Forelimb muscle (tissue), 1 donor: Measurements from ENCODE around the gene HPDL. TPM values are rescaled to one million over a fixed set of nuclear protein-coding genes. Genes with fewer than 3 reads are reported as not detected.
"Not testable (repeated sequence)": the region's sequence is repeated elsewhere in the genome, so short reads cannot be mapped to it uniquely, and the experiment has no call there.

ENCODE experiments used
- DNase-seq: peaks from one replicate; pipeline ENCODE4 v3.0.0-alpha.2; 2013; ENCODE audit warnings: low read depth
- polyA plus RNA-seq: library from polyadenylated mRNA; unstranded; fragments of 120-200 nt; gene quantifications from one replicate; pipeline ENCODE4 v1.2.1, GENCODE V29; 2013; ENCODE audit not compliant: insufficient read length

The HPDL gene
- 2.1 TPM for polyA plus RNA-seq

DNA sequence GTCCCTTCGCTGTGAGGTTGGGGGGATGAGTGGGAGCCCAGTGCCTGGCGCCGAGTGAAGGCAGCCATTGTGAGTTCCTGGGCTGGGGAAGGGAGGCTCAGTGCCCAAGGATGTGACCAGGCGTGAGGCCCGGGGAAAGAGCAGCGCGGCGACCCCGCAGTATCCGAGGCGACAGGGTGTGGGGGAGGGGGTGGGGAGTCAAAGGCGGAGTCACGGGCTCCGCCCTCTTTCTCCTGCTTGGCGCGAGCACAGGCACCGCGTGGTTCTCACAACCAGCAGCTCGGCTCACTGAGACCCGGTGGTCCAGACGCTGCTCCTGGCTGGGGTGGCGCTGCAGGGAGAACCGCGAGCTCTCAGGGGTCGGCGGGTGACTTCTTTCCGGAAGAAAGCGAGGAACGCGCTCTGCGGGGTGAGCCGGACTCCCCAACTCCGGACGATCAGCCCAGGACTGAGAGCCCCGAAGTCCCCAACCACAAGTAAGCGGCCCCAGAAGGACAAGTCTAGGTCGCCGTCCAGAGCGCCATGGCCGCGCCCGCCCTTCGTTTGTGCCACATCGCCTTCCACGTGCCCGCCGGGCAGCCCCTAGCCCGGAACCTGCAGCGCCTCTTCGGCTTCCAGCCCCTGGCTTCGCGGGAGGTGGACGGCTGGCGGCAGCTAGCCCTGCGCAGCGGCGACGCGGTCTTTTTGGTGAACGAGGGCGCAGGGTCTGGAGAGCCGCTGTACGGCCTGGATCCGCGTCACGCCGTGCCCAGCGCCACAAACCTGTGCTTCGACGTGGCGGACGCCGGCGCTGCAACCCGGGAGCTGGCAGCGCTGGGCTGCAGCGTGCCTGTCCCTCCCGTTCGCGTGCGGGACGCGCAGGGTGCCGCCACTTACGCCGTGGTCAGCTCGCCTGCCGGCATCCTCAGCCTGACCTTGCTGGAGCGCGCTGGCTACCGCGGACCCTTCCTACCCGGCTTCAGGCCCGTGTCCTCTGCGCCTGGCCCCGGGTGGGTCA lies at the start of gene HPDL:
Gene HPDL (plus strand): TSS at position 269 of the 997 bp plus-strand sequence. CDS start 254 bp downstream, at position 523.
- DNase-seq = peak; percentile 32

DNA sequence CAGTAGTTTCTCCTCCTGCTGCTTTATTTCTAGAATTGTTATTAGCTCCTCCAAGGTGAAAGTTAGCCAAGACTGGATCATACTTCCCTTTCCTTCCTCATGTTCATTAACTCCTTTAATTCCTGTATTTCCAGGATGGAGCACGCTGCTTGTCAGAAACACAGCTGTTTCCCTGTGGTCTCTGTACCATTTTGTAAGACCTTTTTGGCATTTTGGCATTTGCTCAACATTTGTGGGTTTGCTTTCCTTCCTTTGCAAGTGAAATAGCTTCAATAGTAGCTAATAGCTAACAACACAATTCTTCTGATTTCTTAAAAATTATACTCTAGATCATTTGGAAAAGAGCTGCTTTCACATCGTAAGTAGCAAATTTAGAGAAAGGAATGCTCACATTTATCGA lies 44.3 kb upstream of the HPDL start:
- no peak for DNase-seq

DNA sequence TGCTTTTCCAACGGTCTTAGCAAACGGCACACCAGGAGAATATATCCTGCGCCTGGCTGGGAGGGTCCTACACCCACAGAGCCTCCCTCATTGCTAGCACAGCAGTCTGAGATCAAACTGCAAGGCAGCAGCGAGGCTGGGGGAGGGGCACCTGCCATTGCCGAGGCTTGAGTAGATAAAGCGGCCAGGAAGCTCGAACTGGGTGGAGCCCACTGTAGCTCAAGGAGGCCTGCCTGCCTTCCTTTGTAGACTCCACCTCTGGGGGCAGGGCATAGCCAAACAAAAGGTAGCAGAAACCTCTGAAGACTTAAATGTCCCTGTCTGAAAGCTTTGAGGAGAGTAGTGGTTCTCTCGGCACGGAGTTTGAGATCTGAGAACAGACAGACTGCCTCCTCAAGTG lies 41.8 kb upstream of the HPDL start:
- DNase-seq = not testable (repeated sequence)

DNA sequence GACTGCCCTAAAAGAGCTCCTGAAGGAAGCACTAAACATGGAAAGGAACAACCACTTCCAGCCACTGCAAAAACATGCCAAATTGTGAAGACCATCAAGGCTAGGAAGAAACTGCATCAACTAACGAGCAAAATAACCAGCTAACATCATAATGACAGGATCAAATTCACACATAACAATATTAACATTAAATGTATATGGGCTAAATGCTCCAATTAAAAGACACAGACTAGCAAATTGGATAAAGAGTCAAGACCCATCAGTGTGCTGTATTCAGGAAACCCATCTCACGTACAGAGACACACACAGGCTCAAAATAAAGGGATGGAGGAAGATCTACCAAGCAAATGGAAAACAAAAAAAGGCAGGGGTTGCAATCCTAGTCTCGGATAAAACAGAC lies 40.2 kb upstream of the HPDL start:
- DNase-seq = not testable (repeated sequence)

DNA sequence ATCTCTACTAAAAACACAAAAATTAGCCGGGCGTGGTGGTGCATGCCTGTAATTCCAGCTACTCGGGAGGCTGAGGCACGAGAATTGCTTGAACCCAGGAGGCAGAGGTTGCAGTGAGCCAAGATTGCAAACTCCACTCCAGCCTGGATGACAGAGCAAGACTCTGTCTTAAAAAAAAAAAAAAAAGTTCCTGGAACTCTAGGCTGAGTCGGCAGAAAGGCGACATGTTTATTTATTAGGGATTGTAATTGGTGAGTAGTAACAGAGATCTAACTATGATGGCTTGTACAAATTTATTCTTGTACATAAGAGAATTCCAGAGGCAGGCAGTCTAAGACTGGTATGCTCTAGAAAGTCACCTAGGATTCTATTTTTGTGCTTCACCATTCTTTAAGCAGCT lies 35.7 kb upstream of the HPDL start:
- DNase-seq = not testable (repeated sequence)

DNA sequence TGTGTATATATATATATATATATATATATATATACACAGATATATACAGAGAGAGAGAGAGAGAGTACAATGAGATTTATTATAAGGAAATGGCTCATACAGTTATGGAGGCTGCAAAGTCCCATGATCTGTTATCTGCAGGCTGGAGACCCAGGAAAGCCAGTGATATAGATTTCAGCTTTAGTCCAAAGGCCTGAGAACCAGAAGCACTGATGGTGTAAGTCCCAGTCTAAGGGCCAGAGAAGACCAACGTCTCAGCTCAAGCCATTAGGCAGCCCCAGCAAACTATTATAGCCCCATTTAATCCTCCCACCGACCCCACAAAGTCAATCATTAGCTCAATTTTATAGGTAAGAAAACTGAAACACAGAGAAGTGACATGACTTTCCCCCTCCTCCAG lies 35.0 kb upstream of the HPDL start:
- no peak for DNase-seq

DNA sequence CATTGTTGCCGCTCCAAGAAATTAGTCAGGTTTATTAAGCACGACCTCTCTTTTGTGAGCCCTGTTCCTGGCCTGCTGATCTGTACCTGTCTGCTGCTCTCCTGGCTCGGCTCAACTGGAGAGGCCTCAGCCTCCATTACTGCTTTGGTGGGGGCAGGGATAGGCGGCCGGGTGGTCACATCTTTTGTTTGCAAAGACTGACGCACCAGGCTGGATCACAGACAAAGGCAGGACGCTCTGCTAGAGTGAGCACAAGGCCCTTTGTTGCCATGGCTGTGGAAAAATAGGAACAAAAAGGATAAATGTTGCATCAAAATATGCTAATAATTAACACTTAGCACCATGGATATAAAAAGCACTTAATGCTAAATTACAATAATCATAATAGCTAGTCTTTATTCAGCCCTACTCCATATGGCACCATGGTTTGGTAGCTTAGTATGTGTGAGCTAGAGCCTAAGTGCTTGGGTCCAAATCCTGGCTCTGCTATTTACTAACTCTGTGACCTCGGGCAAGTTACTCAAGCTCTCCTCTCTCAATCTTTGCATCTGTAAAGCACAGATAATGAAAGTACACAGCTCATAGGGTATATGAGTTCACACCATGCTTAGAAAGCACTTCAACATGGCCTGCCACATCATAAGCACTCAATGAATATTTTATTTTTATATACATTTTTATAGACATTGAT lies 28.9 kb upstream of the HPDL start:
- DNase-seq = no peak

DNA sequence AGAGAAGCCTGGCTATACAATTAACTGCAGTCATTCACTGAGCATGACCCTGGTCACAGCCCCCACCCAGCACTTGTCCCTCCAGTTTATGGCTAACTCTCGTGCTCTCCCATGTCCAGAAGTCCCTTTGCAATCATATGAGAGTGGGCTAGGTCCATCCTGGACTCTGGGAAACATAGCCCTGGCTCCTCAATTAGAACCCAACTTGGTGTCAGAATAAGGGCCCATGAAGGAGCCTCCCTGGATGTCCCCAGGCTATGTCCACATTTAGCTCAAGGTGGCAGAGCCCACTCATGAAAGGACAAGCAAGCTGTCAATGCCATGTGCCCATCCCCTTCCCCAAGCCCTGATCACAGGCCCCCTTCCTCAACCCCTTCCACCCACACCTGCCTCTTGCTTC lies 27.4 kb upstream of the HPDL start:
- no peak for DNase-seq

DNA sequence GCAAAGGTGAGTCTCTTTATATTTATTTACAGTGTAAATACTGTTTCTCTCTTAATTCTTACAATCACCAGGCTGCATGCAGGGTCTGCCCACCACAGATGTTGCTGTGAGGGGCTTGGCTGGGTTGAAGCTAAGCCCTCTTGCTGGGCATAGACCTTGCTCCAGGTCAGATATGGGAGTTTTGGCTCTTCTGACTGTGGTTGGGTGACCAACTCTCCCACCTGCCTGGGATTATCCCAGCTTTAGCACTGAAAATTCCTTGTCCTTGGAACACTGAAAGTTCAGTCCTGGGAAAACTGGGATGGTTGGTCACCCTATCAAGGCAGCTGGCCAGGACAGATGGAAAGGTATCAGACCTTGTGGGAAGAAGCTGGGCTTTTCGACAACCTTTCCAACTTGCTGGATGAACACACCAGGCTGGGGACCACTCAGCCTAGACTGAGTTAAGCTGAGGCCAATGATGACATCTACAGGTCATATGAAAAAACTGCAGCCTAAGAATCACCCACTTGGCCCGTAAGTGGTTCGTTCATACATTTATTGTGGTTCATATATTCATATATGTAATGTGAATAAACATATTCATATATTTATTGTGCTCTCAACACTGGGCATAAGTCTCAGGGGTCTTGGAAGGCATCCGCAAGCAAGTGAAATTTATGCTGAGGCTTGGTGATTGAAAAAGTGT lies 26.6 kb upstream of the HPDL start:
- peak; percentile 62 for DNase-seq

DNA sequence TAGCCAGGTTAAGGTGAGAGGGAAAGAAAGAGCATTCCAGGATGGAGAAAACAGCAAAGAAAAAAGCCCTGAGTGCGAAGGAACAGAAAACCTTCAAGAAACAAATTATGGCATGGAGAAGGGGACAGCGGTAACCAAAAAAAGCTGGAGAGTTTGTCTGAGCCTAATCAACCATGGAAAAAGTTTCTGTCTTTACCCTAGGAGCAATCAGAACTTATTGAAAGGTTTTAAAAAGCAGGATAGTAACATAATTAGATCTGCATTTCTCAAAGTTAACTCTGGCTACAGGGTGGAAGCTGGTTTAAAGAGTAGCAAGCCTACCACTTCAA lies 26.1 kb upstream of the HPDL start:
- no peak for DNase-seq

DNA sequence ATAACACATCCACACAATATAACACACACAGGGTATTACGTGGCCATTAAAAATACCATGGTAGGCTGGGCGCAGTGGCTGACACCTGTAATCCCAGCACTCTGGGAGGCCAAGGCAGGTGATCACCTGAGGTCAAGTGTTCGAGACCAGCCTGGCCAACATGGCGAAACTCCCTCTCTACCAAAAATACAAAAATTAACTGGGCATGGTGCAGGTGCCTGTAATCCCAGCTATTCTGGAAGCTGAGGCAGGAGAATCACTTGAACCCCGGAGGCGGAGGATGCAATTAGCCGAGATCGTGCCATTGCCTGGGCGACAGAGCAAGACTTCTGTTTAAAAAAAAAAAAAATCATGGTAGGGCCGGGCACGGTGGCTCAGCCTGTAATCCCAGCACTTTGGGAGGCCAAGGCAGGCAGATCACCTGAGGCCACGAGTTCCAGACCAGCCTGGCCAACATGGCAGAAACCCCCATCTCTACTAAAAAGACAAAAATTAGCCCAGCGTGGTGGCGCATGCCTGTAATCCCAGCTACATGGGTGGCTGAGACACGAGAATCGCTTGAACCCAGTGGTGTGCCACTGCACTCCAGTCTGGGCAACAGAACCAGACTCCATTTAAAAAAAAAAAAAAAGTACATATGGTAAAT lies 24.1 kb upstream of the HPDL start:
- DNase-seq = no peak

DNA sequence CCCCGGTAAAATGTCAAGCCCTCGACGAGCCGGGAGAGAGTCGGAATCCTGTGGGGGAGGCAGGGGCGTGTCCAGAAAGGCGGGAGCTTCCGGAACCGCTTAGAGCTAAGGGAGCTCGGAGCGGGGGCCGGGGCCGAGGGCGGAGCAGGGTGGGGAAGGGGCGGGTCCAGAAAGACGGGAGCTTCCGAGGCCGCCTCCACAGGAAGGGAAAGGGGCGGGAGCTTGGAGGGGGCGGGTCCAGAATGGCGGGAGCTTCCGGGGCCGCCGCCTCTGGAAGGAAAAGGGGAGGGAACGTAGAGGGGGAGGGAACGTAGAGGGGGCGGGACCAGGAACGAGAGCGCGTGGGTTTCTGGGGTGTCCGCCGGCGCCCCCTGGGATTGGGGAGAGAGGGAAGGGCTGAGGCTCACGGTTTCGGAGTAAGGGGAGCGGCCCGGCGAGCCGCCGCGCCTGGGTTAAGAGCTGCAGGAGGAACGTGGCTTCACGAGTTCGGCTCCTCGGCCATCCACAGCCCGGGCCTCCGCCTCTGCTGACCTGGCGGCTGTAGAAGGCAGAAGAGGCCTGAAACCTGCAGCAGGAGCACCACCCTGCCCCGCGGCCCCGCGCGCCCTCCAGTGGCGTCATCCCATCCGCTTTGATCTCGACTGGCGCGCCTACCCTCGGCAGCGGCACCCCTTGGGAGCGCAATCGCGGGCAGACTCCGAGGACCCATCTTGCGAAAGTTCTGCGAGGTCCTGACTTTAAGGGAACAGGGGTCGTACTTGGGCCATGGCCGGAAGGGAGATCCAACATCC lies 23.0 kb upstream of the HPDL start:
- peak; percentile 83 for DNase-seq

DNA sequence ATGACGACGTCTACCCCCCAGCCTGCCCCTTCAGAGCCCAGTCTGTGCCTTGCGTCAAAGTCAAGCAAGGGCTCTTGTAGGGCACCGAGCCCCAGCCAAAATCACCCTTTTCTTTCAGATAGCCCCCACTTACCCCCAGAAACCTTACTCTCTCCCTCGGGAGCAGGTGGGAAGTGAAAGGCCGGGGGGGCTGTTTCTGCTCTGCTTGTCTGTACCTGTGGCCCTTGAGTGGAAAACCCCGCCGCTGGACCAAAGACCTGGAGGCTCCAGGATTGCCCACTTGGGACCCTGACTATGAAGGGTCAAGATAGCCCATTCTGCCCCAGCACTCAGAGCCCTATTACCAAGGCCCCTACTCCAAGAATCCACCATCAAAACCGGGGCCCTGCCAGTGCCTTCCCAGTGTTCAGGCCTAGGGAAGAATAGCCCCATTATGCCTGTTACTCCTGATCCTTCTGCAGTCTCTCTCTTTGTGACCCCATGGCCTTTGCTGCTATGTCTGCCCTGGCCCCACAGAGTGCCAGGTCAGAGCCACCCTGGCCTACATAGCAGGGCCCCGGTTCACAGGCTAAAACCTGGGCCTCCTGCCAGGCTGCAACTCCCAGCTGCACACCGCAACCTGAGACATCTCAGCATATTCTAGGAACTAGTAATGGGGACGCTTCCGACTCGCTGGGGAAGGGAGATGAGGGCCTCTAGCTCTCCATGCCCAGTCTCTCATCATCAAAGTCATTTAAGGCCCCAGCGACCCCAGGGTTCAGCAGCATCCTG lies 22.2 kb upstream of the HPDL start:
- no peak for DNase-seq

DNA sequence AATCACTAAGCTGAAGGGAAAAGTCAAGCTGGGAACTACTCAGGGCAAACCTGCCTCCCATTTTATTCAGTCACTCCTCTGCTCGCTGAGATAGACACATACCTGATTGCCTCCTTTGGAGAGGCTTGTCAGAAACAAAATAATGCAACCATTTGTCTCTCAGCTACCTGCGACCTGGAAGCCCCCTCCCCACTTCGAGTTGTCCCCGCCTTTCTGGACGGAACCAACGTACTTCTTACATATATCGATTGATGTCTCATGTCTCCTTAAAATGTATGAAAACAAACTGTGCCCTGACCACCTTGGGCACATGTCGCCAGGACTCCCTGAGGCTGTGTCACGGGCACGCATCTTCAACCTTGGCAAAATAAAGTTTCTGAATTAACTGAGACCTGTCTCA lies 21.5 kb upstream of the HPDL start:
- no peak for DNase-seq

DNA sequence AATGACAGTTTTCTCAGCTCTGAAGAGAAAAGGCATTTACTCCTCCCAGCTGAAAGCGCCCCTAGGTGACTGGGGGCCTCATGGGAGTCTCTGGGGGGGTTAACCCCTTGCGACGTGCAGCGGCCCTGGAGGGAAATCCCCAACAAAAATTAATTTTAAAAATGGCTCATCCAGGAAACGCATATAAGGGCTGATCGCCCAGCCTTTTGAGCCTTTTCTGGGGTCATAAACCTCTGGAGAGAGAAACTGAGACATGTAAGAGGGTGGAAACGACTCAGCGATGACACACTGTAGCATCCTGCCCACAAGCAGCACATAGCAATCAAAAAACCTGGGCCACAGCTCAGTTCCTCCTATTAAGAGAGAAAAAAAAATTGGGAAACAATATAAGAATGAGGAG lies 20.4 kb upstream of the HPDL start:
- no peak for DNase-seq

DNA sequence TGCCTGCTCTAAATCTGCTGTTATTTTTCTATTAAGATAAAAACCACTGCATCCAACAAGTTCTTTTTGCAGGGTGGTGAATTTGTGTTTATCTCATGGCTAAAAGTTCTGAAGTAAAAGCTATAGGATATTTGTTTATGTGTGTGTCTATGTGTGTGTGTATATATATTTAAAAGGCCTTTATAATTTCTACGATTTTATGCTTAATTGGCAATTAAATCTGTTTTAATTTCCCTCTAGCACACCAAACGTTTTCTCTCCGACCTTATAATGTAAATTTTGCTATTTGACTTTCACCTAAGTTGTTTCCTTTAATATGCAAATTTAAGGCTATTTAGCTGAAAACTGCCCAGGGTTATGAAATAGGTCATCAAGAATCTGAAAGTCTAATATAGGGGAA lies 19.8 kb upstream of the HPDL start:
- no peak for DNase-seq

DNA sequence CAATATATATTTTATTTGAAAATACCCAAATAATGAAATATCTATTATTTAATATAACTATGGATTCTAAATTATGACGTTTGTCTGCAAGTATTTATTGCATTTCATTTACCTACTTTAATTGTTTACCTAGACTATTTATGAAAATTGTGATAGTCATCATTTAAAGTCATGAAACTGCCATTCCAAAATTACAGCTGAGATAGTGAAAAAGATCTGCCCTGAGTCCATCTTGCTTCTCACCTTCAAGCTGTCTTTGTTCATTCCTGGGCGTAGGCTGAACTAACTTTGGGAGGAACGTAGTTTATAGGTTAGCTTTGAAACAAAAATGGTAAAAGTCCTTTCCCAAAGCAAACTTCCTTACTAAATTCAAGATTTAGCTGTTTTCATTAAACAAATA lies 12.4 kb upstream of the HPDL start:
- DNase-seq = no peak

DNA sequence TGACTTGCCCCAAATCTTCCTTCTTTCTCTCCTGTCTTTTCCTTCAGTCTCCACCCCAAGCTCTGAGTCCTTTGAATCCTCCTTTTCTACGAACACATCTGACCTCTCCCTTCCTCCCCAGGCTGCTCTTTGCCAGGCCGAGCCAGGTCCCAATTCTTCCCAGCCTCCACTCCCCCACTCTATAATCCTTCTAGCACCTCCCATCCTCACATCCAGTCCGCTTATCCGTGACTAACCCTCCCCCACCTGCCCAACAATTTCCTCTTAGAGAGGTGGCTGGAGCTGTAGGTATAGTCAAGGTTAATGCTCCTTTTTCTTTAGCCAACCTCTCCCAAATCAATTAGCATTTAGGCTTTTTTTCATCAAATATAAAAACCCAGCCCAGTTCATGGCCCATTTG lies 9.5 kb upstream of the HPDL start:
- no peak for DNase-seq

DNA sequence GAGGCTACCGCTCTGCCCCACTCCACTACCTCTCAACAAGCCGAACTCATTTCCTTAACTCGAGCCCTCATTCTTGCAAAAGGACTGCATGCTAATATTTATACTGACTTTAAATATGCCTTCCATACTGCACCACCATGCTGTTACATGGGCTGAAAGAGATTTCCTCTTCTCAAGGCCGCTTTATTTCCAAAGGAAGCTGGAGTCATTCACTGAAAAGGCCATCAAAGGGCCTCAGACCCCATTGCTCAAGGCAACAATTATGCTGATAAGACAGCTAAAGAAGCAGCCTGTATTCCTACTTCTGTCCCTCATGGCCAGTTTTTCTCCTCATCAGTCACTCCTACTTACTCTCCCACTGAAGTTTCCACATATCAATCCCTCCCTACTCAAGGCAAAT lies 6.9 kb upstream of the HPDL start:
- no peak for DNase-seq

DNA sequence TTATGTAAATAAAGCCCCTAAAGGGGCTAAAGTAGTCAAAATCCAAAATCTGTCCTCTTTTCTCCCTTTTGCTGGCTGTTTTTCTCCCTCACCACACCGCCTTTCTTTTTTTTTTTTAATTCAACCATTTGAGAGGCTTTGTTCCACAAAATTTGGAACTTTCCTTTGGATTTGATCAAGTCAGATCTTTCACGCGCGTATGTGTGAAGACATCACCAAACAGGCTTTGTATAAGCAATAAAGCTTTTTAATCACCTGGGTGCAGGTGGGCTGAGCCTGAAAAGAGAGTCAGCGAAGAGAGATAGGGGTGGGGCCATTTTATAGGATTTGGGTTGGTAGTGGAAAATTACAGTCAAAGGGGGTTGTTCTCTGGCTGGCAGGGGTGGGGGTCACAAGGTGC lies 5.3 kb upstream of the HPDL start:
- no peak for DNase-seq
